Stimulated activated CD8-positive, alpha-beta memory T cell treated with anti-CD3 and anti-CD28 coated beads, Interleukin-12 subunit alpha, Interleukin-12 subunit beta, amount 100 ng/mL, for 24 hours (primary cell): ENCODE results near the gene ABCA7.

Source experiments
- DNase-seq: peaks from one replicate; pipeline ENCODE4 v3.0.0-alpha.2; 2020; ENCODE audit errors: extremely low read depth

Gene ABCA7

DNA sequence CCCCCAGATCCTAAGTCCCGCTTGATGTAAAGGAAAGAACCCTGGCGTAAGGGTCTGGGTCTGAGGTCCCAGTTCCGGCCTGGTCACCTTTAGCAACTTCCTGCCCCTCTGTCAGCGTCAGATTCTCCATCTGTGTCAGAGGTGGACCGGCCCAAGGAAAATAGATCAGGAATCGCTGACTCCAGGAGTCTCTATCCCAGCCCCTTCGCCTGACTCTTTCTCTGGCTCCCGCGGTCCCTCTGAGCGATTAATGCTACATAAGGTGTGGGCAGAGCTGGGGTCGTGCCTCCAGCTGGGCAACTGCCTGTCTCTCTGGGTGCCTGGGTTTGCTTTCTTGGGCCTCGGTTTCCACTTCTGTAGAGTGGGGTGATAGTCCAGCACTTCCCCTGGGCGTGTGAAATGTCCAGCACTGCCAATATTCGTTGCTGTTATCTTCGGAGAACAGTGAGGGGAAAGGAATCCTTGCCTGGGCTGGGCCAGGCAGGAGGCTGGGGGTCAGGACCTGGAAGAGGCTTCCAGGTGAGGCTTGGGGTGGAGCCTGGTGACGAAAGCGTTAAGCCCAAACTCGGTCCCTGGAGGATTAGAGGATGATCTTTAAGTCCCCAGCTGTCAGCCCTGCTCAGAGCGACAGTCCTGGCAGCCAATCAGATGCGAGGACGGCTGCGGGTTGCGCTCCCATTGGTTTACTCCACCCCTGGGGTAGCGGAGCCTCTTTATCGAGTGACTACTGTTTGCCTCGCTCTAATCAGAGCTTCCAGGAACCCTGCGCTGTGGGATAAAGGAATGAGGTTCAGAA lies 767 bp downstream of the ABCA7 start:
- DNase-seq = peak; percentile 71

DNA sequence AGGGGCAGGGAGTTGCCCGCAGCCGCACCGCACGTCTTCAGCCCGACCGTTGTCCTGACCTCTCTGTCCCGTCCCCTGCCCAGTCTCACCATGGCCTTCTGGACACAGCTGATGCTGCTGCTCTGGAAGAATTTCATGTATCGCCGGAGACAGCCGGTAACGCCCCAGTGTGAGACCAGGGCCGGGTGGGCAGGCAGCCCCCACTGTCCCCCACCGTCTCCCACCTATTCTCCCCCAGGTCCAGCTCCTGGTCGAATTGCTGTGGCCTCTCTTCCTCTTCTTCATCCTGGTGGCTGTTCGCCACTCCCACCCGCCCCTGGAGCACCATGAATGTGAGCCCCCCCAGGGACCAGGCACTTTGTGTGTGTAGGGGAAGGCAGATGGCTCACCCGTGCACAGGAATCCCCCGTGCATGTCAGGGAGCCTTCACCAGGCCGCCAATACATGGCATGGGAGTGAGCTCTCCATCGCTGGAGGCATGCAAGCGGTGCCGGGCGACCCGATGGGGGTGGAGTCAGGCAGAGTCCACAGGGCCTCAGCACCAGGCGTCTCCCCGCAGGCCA lies 1.4 kb downstream of the ABCA7 start:
- DNase-seq = no peak

DNA sequence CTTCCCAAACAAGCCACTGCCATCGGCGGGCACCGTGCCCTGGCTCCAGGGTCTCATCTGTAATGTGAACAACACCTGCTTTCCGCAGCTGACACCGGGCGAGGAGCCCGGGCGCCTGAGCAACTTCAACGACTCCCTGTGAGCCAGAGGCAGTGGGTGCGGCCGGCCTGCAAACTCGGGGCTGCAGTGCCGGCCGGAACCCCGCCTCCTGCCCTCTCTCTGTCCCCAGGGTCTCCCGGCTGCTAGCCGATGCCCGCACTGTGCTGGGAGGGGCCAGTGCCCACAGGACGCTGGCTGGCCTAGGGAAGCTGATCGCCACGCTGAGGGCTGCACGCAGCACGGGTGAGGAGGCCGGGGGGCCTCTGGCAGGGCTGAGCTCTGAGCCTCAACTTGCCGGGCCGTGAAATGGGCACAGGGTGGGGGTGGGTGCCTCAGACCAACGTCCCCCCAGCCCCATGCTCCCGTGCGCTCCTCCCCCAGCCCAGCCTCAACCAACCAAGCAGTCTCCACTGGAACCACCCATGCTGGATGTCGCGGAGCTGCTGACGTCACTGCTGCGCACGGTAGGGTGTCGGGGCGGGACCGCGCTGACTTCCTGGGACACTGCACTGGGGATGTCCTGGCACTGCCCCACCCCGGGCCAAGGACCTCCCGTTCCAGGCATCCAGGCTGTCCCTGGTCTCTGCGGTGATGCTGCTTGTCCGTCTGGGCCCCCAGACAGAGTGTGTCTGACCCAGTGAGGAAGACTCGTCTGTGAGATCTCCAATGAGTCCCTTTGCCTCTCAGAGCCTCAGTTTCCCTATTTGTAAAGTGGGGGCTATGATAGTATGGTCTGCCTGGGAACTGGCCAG lies 2.2 kb downstream of the ABCA7 start:
- no peak for DNase-seq

DNA sequence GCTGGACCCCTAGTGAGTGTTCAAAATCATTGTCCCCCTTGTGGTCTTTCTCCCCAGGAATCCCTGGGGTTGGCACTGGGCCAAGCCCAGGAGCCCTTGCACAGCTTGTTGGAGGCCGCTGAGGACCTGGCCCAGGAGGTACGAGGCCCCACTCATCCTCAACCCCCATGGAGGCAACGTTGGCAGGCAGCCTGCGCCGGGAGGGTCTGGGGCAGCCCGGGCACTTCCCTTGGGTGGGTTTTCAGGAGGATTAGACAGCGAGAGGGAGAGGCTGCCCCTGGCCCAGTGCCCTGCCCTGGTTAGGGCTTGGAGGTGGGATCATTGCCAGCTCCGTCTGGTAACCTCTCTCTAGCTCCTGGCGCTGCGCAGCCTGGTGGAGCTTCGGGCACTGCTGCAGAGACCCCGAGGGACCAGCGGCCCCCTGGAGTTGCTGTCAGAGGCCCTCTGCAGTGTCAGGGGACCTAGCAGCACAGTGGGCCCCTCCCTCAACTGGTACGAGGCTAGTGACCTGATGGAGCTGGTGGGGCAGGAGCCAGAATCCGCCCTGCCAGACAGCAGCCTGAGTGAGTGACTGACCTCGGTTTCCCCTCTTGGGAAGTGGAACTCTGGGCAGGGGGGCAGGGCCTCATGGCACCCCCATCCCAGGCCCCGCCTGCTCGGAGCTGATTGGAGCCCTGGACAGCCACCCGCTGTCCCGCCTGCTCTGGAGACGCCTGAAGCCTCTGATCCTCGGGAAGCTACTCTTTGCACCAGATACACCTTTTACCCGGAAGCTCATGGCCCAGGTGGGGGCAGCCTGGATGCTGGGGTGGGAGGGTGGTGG lies 3.0 kb downstream of the ABCA7 start:
- no peak for DNase-seq

DNA sequence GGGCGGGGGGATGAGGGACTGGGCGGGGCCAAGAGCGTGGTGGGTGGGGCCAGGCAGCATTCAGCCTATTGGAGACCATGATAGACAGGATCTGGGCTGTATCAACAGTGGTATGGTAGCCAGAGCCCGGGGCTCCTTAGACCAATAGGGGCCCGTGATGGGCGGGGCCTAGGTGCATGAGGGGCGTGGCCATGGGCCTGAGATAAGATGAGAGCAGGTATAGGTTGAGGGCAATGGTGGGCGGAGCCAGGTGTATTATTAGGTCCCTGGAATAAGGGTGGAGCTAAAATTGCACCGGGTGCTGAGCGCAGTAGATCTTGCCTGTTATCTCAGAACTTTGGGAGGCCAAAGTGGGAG lies 5.3 kb downstream of the ABCA7 start:
- no peak for DNase-seq

DNA sequence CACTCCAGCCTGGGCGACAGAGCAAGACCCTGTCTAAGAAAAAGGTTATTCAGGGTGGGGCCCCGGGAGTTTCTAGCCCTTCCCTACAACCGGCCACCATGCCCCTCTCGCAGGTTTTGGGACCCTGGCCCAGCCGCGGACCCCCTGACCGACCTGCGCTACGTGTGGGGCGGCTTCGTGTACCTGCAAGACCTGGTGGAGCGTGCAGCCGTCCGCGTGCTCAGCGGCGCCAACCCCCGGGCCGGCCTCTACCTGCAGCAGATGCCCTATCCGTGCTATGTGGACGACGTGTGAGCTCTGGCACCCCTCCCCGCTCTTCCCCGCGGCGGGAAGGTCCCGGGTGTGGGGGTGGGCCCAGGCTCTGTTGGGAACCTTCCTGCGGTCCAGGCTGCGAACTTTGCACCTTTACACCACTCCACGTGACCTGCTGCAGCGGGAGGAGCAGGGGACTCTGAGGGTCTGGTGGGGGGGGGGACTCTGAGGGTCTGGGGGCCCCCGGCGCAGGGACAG lies 6.3 kb downstream of the ABCA7 start:
- DNase-seq = no peak

DNA sequence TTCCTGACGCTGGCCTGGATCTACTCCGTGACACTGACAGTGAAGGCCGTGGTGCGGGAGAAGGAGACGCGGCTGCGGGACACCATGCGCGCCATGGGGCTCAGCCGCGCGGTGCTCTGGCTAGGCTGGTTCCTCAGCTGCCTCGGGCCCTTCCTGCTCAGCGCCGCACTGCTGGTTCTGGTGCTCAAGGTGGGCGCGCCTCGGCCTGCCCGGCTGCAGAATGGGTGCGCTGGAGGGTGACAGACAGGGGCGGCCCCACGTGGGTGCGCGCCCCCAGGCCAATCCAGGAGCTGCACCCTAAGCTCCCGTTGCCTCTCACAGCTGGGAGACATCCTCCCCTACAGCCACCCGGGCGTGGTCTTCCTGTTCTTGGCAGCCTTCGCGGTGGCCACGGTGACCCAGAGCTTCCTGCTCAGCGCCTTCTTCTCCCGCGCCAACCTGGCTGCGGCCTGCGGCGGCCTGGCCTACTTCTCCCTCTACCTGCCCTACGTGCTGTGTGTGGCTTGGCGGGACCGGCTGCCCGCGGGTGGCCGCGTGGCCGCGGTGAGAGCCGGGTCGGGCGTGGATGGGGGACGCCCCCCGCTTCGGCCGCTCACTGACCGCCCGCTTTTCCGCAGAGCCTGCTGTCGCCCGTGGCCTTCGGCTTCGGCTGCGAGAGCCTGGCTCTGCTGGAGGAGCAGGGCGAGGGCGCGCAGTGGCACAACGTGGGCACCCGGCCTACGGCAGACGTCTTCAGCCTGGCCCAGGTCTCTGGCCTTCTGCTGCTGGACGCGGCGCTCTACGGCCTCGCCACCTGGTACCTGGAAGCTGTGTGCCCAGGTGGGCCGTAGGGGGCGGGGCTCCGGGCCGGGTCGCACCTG lies 7.2 kb downstream of the ABCA7 start:
- no peak for DNase-seq

DNA sequence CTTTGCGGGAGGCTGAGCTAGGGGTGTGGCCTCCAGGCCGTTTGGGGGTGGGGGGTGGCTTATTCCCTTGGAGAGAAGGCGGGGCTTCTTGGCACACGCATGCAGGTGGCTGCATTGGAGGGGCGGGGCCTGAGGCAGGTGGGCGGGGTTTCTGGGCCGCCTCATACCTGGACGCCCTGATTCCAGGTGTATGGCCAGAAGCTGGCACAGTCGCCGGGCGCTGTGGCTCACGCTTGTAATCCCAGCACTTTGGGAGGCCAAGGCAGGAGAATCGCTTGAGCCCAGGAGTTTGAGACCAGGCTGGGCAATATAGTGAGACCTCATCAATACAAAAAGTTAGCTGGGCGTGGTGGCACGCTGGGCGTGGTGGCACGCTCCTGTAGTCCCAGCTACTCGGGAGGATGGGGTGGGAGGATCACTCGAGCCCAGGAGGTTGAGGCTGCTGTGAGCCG lies 7.8 kb downstream of the ABCA7 start:
- no peak for DNase-seq

DNA sequence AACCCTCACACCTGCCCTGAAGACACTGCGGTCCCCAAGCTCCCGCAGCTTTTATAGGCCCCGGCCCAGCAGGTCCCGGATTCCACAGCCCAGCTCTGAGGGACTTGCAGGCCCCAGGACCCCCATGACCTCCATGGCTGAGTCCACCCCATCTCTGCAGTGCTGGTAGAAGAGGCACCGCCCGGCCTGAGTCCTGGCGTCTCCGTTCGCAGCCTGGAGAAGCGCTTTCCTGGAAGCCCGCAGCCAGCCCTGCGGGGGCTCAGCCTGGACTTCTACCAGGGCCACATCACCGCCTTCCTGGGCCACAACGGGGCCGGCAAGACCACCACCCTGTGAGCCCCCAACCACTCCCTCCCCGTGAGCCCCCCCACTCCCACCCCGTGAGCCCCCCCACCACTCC lies 9.2 kb downstream of the ABCA7 start:
- DNase-seq = no peak

DNA sequence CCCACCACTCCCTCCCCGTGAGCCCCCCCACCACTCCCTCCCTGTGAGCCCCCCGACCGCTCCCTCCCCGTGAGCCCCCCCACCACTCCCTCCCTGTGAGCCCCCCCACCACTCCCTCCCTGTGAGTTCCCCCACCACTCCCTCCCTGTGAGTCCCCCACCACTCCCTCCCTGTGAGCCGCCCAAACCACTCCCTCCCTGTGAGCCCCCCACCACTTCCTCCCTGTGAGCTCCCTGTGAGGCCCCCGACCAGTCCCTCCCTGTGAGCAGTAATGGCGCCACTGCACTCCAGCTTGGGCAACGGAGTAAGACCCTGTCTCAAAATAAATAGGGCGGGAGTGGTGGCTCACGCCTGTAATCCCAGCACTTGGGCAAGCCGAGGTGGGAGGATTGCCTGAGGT lies 9.9 kb downstream of the ABCA7 start:
- no peak for DNase-seq

DNA sequence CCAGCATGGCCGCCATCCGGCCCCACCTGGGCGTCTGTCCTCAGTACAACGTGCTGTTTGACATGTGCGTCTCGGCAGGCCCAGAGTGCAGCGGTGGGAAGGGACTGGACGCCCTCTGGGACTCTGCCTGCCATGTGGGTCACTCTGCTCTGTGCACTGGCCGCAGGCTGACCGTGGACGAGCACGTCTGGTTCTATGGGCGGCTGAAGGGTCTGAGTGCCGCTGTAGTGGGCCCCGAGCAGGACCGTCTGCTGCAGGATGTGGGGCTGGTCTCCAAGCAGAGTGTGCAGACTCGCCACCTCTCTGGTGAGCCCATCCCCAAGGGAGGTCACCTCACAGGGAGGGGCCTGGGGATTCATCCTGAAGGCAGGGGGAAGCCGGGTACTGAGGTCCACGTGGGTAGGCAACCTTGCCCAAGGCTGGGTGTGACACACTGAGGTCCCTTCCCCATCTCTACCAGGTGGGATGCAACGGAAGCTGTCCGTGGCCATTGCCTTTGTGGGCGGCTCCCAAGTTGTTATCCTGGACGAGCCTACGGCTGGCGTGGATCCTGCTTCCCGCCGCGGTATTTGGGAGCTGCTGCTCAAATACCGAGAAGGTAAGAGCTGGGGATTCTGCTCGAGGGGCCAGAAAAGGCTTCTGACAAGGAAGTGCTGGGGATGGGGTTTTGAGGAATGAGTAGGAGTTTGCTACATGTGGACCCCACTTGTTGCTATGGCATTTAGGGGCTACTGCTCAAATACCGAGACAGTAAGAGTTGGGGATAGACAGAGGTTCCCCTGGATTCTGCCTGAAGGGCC lies 11.3 kb downstream of the ABCA7 start:
- no peak for DNase-seq

DNA sequence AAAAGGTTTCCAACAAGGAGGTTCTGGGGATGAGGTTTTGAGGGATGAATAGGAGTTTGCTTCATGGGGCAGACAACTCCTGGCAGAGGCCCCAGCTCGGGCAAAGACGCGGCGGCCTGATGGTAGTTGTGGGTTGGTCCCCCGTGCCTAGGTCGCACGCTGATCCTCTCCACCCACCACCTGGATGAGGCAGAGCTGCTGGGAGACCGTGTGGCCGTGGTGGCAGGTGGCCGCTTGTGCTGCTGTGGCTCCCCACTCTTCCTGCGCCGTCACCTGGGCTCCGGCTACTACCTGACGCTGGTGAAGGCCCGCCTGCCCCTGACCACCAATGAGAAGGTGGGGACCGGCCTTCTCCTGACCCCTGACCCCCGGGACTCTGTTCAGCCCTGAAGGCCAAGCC lies 11.9 kb downstream of the ABCA7 start:
- no peak for DNase-seq

DNA sequence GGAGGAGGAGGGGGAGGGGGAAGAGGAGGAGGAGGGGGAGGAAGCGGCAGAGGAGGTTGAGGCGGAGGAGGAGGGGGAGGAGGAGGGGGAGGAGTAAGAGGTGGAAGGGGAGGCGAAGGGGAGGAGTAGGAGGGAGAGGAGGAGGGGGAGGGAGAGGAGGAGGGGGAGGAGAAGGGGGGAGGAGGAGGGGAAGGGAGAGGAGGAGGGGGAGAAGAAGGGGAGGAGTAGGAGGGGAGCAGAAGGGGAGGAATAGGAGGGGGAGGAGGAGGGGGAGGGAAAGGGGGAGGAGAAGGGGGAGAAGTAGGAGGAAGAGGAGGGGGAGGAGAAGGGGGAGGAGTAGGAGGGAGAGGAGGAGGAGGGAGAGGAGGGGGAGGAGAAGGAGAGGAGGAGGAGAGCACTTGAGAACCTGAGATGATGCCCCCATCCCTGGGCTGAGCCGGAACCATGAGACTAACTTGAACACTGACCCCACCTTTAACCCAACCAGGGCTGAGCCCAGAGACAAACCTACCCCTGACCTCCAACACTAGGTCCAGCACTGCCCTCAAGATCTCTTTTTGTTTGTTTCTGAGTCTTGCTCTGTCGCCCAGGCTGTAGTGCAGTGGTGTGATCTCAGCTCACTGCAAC lies 12.6 kb downstream of the ABCA7 start:
- no peak for DNase-seq

DNA sequence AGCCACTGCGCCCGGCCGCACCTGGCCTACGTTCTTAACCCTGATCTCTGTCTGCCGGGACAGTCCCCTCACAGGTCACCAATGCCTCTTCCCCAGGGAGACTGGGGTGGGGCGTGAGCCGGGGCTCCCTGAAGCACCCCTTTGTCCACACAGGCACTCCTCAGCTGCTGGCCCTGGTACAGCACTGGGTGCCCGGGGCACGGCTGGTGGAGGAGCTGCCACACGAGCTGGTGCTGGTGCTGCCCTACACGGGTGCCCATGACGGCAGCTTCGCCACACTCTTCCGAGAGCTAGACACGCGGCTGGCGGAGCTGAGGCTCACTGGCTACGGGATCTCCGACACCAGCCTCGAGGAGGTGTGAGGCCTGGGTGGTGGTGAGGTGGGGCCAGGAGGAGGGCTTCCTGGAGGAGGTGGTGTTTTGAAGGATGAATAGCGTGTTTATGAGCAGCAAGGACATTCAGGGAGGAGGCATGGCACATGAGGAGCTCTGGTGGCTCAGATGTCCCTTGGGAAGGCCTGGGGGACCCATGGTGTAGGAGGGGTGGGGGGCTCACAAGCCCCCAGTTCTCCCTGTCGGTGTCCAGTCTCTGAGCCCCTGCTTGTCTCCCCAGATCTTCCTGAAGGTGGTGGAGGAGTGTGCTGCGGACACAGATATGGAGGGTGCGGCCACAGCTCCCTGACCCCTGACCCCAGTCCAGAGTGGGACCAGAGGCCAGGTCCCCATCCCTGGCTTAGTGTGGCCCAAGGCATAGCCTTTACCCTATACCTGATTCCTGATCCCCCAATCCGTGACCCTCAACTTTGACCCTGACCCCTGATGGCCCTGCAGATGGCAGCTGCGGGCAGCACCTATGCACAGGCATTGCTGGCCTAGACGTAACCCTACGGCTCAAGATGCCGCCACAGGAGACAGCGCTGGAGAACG lies 13.5 kb downstream of the ABCA7 start:
- no peak for DNase-seq

DNA sequence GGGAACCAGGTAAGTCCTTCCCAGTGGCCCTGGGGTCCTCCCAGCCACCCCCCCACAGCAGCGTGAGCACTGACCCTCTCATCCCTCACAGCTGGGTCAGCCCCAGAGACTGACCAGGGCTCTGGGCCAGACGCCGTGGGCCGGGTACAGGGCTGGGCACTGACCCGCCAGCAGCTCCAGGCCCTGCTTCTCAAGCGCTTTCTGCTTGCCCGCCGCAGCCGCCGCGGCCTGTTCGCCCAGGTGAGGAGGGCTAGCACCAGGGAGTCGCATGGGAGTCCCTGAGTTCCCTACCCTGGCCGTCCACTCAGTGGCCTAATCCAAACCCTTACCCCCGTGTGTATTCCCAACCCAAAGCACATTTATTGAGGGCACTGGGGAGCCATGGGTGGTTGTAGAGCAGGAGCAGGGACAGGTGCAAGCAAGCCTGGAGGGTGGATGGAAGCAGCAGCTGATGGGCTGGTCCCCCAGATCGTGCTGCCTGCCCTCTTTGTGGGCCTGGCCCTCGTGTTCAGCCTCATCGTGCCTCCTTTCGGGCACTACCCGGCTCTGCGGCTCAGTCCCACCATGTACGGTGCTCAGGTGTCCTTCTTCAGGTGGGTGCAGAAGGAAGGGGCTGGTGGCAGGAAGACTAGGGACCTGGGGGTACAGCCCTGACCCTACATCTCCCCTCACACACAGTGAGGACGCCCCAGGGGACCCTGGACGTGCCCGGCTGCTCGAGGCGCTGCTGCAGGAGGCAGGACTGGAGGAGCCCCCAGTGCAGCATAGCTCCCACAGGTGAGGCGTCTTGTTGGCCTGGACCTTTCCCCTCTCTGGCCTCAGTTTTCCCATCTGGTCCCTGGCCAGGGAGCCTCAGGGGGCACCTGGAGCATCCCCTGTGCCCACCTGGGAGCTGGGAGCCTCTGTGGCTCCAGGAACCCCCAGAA lies 14.5 kb downstream of the ABCA7 start:
- no peak for DNase-seq

DNA sequence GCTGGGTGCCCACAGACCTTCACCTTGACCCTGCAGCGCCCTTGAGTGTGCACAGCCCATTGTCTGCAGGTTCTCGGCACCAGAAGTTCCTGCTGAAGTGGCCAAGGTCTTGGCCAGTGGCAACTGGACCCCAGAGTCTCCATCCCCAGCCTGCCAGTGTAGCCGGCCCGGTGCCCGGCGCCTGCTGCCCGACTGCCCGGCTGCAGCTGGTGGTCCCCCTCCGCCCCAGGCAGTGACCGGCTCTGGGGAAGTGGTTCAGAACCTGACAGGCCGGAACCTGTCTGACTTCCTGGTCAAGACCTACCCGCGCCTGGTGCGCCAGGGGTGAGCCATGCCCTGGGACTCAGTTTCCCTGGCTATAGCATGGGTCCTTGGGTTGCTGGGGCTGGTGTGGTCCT lies 15.1 kb downstream of the ABCA7 start:
- no peak for DNase-seq

DNA sequence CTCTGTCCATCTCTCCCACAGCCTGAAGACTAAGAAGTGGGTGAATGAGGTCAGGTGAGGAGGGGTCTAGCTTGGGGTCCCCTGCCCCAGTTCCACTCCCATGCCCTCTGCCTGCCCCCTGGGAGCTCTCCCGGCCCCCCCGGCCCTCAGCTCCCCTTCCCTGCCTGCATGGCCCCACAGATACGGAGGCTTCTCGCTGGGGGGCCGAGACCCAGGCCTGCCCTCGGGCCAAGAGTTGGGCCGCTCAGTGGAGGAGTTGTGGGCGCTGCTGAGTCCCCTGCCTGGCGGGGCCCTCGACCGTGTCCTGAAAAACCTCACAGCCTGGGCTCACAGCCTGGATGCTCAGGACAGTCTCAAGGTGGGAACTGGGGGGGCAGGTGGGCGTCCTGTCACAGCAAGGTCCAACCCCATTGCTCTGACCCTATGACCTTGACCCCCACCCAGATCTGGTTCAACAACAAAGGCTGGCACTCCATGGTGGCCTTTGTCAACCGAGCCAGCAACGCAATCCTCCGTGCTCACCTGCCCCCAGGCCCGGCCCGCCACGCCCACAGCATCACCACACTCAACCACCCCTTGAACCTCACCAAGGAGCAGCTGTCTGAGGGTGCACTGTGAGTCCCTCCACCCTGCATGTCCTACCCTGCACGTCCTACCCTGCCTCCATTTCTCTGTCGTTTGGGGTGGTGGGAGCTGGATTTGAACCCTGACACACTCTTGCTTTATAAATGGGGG lies 16.1 kb downstream of the ABCA7 start:
- no peak for DNase-seq
